ENCODE results near the gene CD99.
"Not testable (repeated sequence)": the region's sequence is repeated elsewhere in the genome, so short reads cannot be mapped to it uniquely, and the experiment has no call there.

The CD99 gene

DNA sequence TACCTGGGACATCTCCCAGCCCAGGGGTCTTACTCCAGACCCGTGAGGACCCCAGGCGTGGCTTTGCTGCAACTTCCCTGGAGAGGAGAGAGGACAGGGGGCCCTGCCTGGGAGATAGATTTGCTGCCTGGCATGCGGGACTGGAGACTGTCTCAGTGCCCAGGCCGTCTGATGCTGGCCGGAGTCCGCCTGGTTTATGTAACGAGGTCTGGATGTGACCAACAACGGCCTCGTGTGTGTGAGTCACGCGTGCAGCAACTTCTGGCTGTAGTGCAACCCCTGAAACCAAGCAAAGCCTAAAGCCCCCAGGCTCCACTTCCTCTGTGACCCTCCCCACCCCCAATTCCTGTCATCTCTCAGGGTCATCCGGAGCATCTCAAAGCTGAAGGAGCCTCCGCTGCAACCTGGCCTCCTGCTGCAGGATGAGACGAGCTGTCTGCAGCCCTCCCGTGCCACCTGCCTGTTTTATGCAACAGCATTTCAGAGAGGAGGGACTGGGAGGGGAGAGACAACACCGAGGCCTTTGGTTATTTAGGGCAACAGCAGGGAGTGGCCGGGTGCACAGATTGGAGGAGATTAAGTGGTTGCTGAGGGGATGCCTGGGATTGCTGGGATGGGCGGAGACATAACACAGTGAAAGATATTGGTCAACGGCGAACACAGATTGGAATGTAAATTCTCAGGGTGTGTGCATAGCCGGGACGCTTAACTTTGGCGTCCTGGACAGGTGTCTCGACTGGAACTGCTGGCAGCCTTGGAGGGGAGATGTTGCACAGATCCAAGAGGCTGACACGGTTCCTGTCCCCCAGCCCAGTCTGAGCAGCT lies 76.7 kb downstream of the CD99 start:
- DNase-seq (ENCODE audit: low read depth, low spot score): peak; percentile 36
- TF ChIP-seq SUZ12 (IDR thresholded peaks at IDR 0.05; ENCODE audit: extremely low read depth, insufficient read depth, insufficient read length): no peak
- no peak for TF ChIP-seq YY1 (IDR thresholded peaks at IDR 0.05; ENCODE audit: insufficient read depth, insufficient read length)
- TF ChIP-seq ZNF274 (IDR thresholded peaks at IDR 0.05; ENCODE audit: low read depth, low read length): no peak

DNA sequence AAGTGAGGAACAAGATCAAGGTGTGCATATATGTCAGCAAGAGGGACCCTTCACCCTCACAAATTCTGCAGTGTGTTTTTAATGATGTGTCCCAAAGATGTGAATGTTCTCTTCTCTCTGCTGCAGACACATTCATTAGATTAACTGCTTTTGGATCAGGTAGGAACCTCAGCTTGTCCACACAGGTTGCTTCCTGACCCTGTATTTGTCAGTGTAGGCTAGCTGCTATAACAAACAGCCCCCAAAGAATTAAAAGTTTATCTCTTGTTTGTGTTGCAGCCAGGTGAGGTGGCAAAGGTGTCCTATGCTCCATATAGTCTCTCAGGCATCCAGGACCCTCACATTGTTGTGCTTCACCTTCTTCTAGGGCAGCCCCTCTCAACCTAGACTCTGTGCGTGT lies 78.5 kb downstream of the CD99 start:
- TF ChIP-seq ZNF274 (IDR thresholded peaks at IDR 0.05; ENCODE audit: low read depth, low read length) (no peak), YY1 (IDR thresholded peaks at IDR 0.05; ENCODE audit: insufficient read depth, insufficient read length) (no peak), SUZ12 (IDR thresholded peaks at IDR 0.05; ENCODE audit: extremely low read depth, insufficient read depth, insufficient read length) (no peak)
- Histone ChIP-seq H3K4me3 (ENCODE audit: insufficient read length, low read depth) (no peak overlapping the region), H3K36me3 (ENCODE audit: insufficient read depth, insufficient read length, low read length) (no peaks in the 10 kb centered on the region), H3K27me3 (ENCODE audit: insufficient read depth, insufficient read length) (peaks cover 13% of the 10 kb centered on the region), H3K9me3 (ENCODE audit: insufficient read depth, low read length) (0 out of 2 replicates have a peak, but pooled peaks cover 3% of the 10 kb centered on the region), H3K9ac (ENCODE audit: insufficient read length, low read depth) (no peak overlapping the region), H3K4me1 (ENCODE audit: insufficient read depth, insufficient read length) (peaks cover 5% of the 10 kb centered on the region)
- no peak for DNase-seq (ENCODE audit: low read depth, low spot score)

More for the DNA sequence above, 76.7 kb downstream of the CD99 start:
- no peaks in the 10 kb centered on the region for H3K9me3 ChIP-seq (ENCODE audit: insufficient read depth, low read length)
- H3K27me3 ChIP-seq (ENCODE audit: insufficient read depth, insufficient read length): no peaks in the 10 kb centered on the region
- no peaks in the 10 kb centered on the region for H3K36me3 ChIP-seq (ENCODE audit: insufficient read depth, insufficient read length, low read length)
- H3K4me1 ChIP-seq (ENCODE audit: insufficient read depth, insufficient read length): peaks cover 5% of the 10 kb centered on the region
- H3K4me3 ChIP-seq (ENCODE audit: insufficient read length, low read depth): no peak overlapping the region
- H3K9ac ChIP-seq (ENCODE audit: insufficient read length, low read depth): no peak overlapping the region

DNA sequence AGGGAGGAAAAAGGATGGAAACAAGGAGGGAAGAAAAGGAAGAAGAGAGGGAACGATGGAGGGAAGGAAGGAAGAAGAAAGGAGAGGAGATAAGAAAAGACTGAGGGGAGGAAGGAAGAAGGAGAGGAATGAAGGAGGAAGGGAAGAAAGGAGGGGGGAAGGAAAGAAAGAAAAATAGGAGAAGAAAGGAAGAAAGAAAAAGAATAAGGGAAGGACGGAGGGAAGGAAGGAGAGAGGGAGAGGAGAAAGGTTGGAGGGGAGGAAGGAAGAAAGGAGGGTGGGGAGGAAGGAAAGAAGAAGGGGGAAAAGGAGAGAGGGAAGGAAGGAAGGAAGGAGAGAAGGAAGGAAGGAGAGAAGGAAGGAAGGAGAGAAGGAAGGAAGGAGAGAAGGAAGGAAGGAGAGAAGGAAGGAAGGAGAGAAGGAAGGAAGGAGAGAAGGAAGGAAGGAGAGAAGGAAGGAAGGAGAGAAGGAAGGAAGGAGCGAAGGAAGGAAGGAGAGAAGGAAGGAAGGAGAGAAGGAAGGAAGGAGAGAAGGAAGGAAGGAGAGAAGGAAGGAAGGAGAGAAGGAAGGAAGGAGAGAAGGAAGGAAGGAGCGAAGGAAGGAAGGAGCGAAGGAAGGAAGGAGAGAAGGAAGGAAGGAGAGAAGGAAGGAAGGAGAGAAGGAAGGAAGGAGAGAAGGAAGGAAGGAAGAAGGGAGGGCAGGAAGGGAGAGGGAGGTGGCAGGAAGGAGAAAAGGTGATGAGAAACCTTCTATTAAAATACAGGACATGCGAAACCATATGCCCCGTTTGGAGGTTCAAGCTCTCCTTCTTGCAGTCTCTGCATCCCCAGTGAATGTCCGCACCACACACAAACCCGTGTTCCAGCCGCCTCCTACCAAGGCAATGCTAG lies 82.3 kb downstream of the CD99 start:
- peaks cover 13% of the 10 kb centered on the region for H3K27me3 ChIP-seq (ENCODE audit: insufficient read depth, insufficient read length)
- H3K36me3 ChIP-seq (ENCODE audit: insufficient read depth, insufficient read length, low read length); H3K9ac ChIP-seq (ENCODE audit: insufficient read length, low read depth); DNase-seq (ENCODE audit: low read depth, low spot score); H3K4me1 ChIP-seq (ENCODE audit: insufficient read depth, insufficient read length); H3K4me3 ChIP-seq (ENCODE audit: insufficient read length, low read depth); H3K9me3 ChIP-seq (ENCODE audit: insufficient read depth, low read length): not testable (repeated sequence)

DNA sequence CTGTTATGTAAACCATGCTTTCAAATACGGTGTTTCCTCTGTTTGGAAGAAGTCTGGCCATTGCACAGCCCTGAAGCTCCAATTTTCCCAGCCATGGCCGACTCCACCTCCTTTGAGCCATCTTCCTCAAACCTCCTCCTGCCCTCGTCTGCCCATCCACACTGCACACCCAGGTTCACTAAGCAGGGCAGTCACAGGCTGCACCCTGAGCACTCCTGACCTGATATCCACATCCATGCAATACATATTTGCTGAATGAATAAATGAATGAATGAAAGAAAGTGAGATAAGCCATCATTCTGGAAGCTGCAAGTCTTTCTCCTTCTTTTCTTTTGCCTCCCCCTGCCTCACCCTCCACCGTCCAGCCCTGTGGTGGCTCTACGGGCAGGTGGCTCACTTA lies 83.0 kb downstream of the CD99 start:
- peaks cover 13% of the 10 kb centered on the region for H3K27me3 ChIP-seq (ENCODE audit: insufficient read depth, insufficient read length)
- TF ChIP-seq YY1 (IDR thresholded peaks at IDR 0.05; ENCODE audit: insufficient read depth, insufficient read length) (no peak), ZNF274 (IDR thresholded peaks at IDR 0.05; ENCODE audit: low read depth, low read length) (no peak), SUZ12 (IDR thresholded peaks at IDR 0.05; ENCODE audit: extremely low read depth, insufficient read depth, insufficient read length) (no peak)
- no peaks in the 10 kb centered on the region for H3K4me1 ChIP-seq (ENCODE audit: insufficient read depth, insufficient read length)
- H3K36me3 ChIP-seq (ENCODE audit: insufficient read depth, insufficient read length, low read length): no peaks in the 10 kb centered on the region
- peaks cover 9% of the 10 kb centered on the region; the same call in 1 of the 2 replicates for H3K9me3 ChIP-seq (ENCODE audit: insufficient read depth, low read length)
- H3K9ac ChIP-seq (ENCODE audit: insufficient read length, low read depth): no peak overlapping the region
- no peak for DNase-seq (ENCODE audit: low read depth, low spot score)
- H3K4me3 ChIP-seq (ENCODE audit: insufficient read length, low read depth): no peak overlapping the region

DNA sequence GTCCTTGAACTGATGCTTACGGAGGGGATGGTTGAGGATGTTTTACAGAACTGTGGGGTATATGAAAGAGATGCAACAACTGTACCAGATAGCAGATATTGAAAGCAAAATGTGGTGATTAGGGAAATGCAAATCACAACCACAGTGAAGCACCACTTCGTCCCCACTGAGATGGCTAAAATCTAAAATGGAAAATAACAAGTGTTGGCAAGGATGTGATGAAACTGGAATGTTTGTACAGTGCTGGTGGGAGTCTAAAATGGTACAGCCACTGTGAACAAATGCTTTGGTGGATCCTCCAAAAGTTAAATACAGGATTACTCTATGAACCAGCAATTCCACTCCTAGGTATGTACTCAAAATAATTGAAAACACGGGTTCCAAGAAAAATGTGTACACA lies 83.7 kb downstream of the CD99 start:
- Histone ChIP-seq H3K27me3 (ENCODE audit: insufficient read depth, insufficient read length) (peaks cover 13% of the 10 kb centered on the region), H3K9ac (ENCODE audit: insufficient read length, low read depth) (no peak overlapping the region), H3K36me3 (ENCODE audit: insufficient read depth, insufficient read length, low read length) (no peaks in the 10 kb centered on the region), H3K4me1 (ENCODE audit: insufficient read depth, insufficient read length) (no peaks in the 10 kb centered on the region), H3K4me3 (ENCODE audit: insufficient read length, low read depth) (no peak overlapping the region), H3K9me3 (ENCODE audit: insufficient read depth, low read length) (peaks cover 9% of the 10 kb centered on the region; the same call in 1 of the 2 replicates)
- no peak for TF ChIP-seq YY1 (IDR thresholded peaks at IDR 0.05; ENCODE audit: insufficient read depth, insufficient read length)
- TF ChIP-seq ZNF274 (IDR thresholded peaks at IDR 0.05; ENCODE audit: low read depth, low read length): no peak
- no peak for TF ChIP-seq SUZ12 (IDR thresholded peaks at IDR 0.05; ENCODE audit: extremely low read depth, insufficient read depth, insufficient read length)
- DNase-seq (ENCODE audit: low read depth, low spot score): no peak

DNA sequence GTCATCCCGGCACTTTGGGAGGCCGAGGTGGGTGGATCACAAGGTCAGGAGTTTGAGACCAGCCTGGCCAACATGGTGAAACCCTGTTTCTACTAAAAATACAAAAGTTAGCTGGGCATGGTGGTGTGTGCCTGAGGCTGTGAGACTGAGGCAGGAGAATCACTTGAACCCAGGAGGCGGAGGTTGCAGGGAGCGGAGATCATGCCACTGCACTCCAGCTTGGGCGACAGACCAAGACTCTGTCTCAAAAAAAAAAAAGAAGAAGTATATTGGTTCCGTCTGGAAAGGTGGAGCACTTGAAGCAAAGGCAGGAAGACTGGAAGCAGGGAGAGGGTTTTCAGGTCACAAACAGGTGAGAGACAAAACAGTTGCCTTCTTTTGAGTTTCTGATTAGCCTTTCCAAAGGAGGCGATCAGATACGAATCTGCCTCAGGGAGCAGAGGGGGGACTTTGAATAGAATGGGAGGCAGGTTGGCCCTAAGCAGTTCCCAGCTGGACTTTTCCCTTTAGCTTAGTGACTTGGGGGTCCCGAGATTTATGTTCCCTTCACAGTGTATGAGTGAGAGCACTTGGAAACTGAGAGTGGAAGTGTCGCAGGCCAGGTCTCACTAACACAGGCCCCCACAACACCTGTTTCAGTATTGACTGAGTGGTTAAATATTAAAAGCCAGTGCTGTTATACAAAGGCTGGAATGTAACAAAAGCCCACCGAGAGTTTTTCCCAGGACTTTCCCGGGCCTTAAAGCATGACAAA lies 89.6 kb downstream of the CD99 start:
- not testable (repeated sequence) for H3K9ac ChIP-seq (ENCODE audit: insufficient read length, low read depth); H3K9me3 ChIP-seq (ENCODE audit: insufficient read depth, low read length); H3K27me3 ChIP-seq (ENCODE audit: insufficient read depth, insufficient read length); H3K36me3 ChIP-seq (ENCODE audit: insufficient read depth, insufficient read length, low read length); H3K4me3 ChIP-seq (ENCODE audit: insufficient read length, low read depth); H3K4me1 ChIP-seq (ENCODE audit: insufficient read depth, insufficient read length)
- peak; percentile 57 for DNase-seq (ENCODE audit: low read depth, low spot score)

DNA sequence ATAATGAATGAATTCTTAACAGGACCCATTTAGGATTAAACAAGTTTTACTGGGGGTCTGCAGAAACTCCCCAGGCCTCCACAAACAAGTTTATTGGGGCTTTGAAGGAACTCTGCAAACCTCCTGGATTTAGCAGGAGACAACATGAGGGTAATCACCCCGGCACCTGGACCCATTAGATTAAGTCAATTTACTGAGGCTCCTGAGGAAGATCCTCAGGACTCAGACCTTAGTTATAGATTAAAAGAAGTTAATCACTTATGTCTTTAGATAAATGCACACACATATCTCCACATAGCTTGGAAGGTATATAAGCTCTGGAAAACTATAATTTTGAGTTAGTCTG lies 90.1 kb downstream of the CD99 start:
- Histone ChIP-seq H3K9ac (ENCODE audit: insufficient read length, low read depth) (no peak overlapping the region), H3K4me3 (ENCODE audit: insufficient read length, low read depth) (no peak overlapping the region), H3K4me1 (ENCODE audit: insufficient read depth, insufficient read length) (no peaks in the 10 kb centered on the region), H3K27me3 (ENCODE audit: insufficient read depth, insufficient read length) (no peaks in the 10 kb centered on the region), H3K36me3 (ENCODE audit: insufficient read depth, insufficient read length, low read length) (no peaks in the 10 kb centered on the region), H3K9me3 (ENCODE audit: insufficient read depth, low read length) (no peaks in the 10 kb centered on the region)
- DNase-seq (ENCODE audit: low read depth, low spot score): no peak
- TF ChIP-seq ZNF274 (IDR thresholded peaks at IDR 0.05; ENCODE audit: low read depth, low read length) (no peak), YY1 (IDR thresholded peaks at IDR 0.05; ENCODE audit: insufficient read depth, insufficient read length) (no peak), SUZ12 (IDR thresholded peaks at IDR 0.05; ENCODE audit: extremely low read depth, insufficient read depth, insufficient read length) (no peak)
